H9 (cell line): Measurements from ENCODE around the gene CEBPG. TPM values are rescaled to one million over a fixed set of nuclear protein-coding genes. Genes with fewer than 3 reads are reported as not detected.

ENCODE experiments used
- DNase-seq: peaks from one replicate; pipeline ENCODE4 v3.0.0-alpha.2; 2017
- H2AFZ ChIP-seq: one replicate; pipeline ENCODE4 v1.6.1; 2013; ENCODE audit warnings: mild to moderate bottlenecking, low read length, control low read depth, moderate library complexity
- H2AK5ac ChIP-seq: 2 replicates; pipeline ENCODE4 v1.6.1; 2013; ENCODE audit warnings: low read length, control low read depth, mixed read lengths; ENCODE audit not compliant: insufficient read length
- H2BK120ac ChIP-seq: one replicate; pipeline ENCODE4 v1.6.1; 2013; ENCODE audit warnings: low read depth, mild to moderate bottlenecking, low read length, control low read depth, inconsistent platforms; ENCODE audit not compliant: poor library complexity, severe bottlenecking
- H2BK12ac ChIP-seq: 2 replicates; pipeline ENCODE4 v1.6.1; 2013; ENCODE audit warnings: low read length, control low read depth, mixed read lengths, low read depth; ENCODE audit not compliant: insufficient read length
- H2BK15ac ChIP-seq: 2 replicates; pipeline ENCODE4 v1.6.1; 2013; ENCODE audit warnings: low read depth, low read length, control low read depth
- H2BK20ac ChIP-seq: one replicate; pipeline ENCODE4 v1.6.1; 2013; ENCODE audit warnings: low read depth, mild to moderate bottlenecking, low read length, control low read depth, inconsistent platforms; ENCODE audit not compliant: poor library complexity, severe bottlenecking
- H2BK5ac ChIP-seq: 2 replicates; pipeline ENCODE4 v1.6.1; 2013; ENCODE audit warnings: low read length, control low read depth, mixed read lengths; ENCODE audit not compliant: insufficient read length
- H3K14ac ChIP-seq: 2 replicates; pipeline ENCODE4 v1.6.1; 2013; ENCODE audit warnings: low read length, control low read depth; ENCODE audit not compliant: insufficient read depth
- H3K18ac ChIP-seq: 2 replicates; pipeline ENCODE4 v1.6.1; 2013; ENCODE audit warnings: low read depth, mild to moderate bottlenecking, mixed read lengths, low read length, control low read depth; ENCODE audit not compliant: insufficient read length
- H3K23ac ChIP-seq: 2 replicates; pipeline ENCODE4 v1.6.1; 2013; ENCODE audit warnings: low read length, control low read depth, mixed read lengths, low read depth; ENCODE audit not compliant: insufficient read length
- H3K23me2 ChIP-seq: 2 replicates; pipeline ENCODE4 v1.6.1; 2013; ENCODE audit warnings: low read depth, mild to moderate bottlenecking, mixed read lengths, low read length, control low read depth; ENCODE audit not compliant: insufficient read length, poor library complexity, severe bottlenecking
- H3K27ac ChIP-seq: 2 replicates; pipeline ENCODE4 v1.5.1; 2013; ENCODE audit warnings: low read length, control low read depth, mixed read lengths, low read depth; ENCODE audit not compliant: insufficient read length
- H3K27me3 ChIP-seq: 2 replicates; pipeline ENCODE4 v1.6.1; 2013; ENCODE audit warnings: low read length, control low read depth, inconsistent platforms; ENCODE audit not compliant: insufficient read depth
- H3K4ac ChIP-seq: 2 replicates; pipeline ENCODE4 v1.6.1; 2013; ENCODE audit warnings: low read depth, mild to moderate bottlenecking, control low read depth, inconsistent platforms, low read length, moderate library complexity
- H3K4me1 ChIP-seq: 2 replicates; pipeline ENCODE4 v1.6.1; 2013; ENCODE audit warnings: low read length, control low read depth, inconsistent platforms; ENCODE audit not compliant: insufficient read depth
- H3K4me2 ChIP-seq: 2 replicates; pipeline ENCODE4 v1.6.1; 2013; ENCODE audit warnings: low read length, control low read depth, mixed read lengths; ENCODE audit not compliant: insufficient read length, insufficient read depth
- H3K56ac ChIP-seq: 2 replicates; pipeline ENCODE4 v1.6.1; 2013; ENCODE audit warnings: low read depth, mild to moderate bottlenecking, mixed read lengths, low read length, control low read depth; ENCODE audit not compliant: insufficient read length
- H3K79me1 ChIP-seq: 2 replicates; pipeline ENCODE4 v1.6.1; 2013; ENCODE audit warnings: low read depth, mild to moderate bottlenecking, moderate library complexity, low read length, control low read depth, inconsistent platforms; ENCODE audit not compliant: insufficient read depth, poor library complexity, severe bottlenecking
- H3K79me2 ChIP-seq: 2 replicates; pipeline ENCODE4 v1.6.1; 2013; ENCODE audit warnings: low read length, control low read depth, inconsistent platforms; ENCODE audit not compliant: insufficient read depth
- H3K9ac ChIP-seq: 2 replicates; pipeline ENCODE4 v1.6.1; 2013; ENCODE audit warnings: low read length, control low read depth, mixed read lengths; ENCODE audit not compliant: insufficient read length; ENCODE audit errors: extremely low read depth
- H3K9me3 ChIP-seq: one replicate; pipeline ENCODE4 v1.6.1; 2013; ENCODE audit warnings: low read depth, low read length, inconsistent platforms; ENCODE audit not compliant: control insufficient read depth
- H3T11ph ChIP-seq: one replicate; pipeline ENCODE4 v1.6.1; 2013; ENCODE audit warnings: mild to moderate bottlenecking, low read length, control low read depth, inconsistent platforms
- H4K20me1 ChIP-seq: one replicate; pipeline ENCODE4 v1.6.1; 2013; ENCODE audit not compliant: control insufficient read depth, insufficient read length, insufficient read depth
- H4K5ac ChIP-seq: 2 replicates; pipeline ENCODE4 v1.6.1; 2013; ENCODE audit warnings: low read depth, mild to moderate bottlenecking, mixed read lengths, low read length, control low read depth; ENCODE audit not compliant: insufficient read length
- H4K8ac ChIP-seq: replicated peaks from 2 replicates; pipeline ENCODE4 v1.6.1; 2013; ENCODE audit warnings: low read length, control low read depth, mixed read lengths, low read depth; ENCODE audit not compliant: insufficient read length
- H4K91ac ChIP-seq: 2 replicates; pipeline ENCODE4 v1.6.1; 2013; ENCODE audit warnings: low read depth, mild to moderate bottlenecking, moderate library complexity, mixed read lengths, low read length, control low read depth; ENCODE audit not compliant: insufficient read length
- H3K27ac Mint-ChIP-seq, 3 experiments: 2 replicates in 2 of 3; 3 replicates in 1 of 3; pipeline ENCODE4 v1.8.0; 2020 to 2021; ENCODE audit warnings: mixed read lengths in 3 of 3, mild to moderate bottlenecking in 1 of 3, moderate library complexity in 1 of 3
- H3K27me3 Mint-ChIP-seq: 2 replicates; pipeline ENCODE4 v1.8.0; 2021; ENCODE audit warnings: low read depth, mild to moderate bottlenecking, moderate library complexity, mixed read lengths
- H3K36me3 Mint-ChIP-seq, 3 experiments: 2 replicates in 2 of 3; 3 replicates in 1 of 3; pipeline ENCODE4 v1.8.0; 2020 to 2021; ENCODE audit warnings: low read depth in 3 of 3, mixed read lengths in 3 of 3; ENCODE audit not compliant: insufficient read depth in 1 of 3
- H3K4me1 Mint-ChIP-seq, 2 experiments: 2 replicates each; pipeline ENCODE4 v1.8.0; 2020; ENCODE audit warnings: mixed read lengths in 2 of 2
- H3K4me3 Mint-ChIP-seq, 2 experiments: 2 replicates in 1 of 2; 3 replicates in 1 of 2; pipeline ENCODE4 v1.8.0; 2020 to 2021; ENCODE audit warnings: mild to moderate bottlenecking in 2 of 2, mixed read lengths in 2 of 2, moderate library complexity in 1 of 2
- H3K9me3 Mint-ChIP-seq, 2 experiments: 2 replicates in 1 of 2; 3 replicates in 1 of 2; pipeline ENCODE4 v1.8.0; 2020; ENCODE audit warnings: mild to moderate bottlenecking in 2 of 2, mixed read lengths in 2 of 2, moderate library complexity in 1 of 2
- CTCF ChIP-seq: fragments of 200-600 bp; sonication (generic); conservative IDR thresholded peaks from 3 replicates; pipeline ENCODE4 v1.8.0; 2021; ENCODE audit warnings: antibody characterized with exemption, mild to moderate bottlenecking
- WGBS: extraction: QIAGEN DNeasy Blood & Tissue Kit; methylation state at CpG from one replicate; pipeline ENCODE4 v1.1.7; 2013; ENCODE audit warnings: missing lambda C conversion rate, low lambda C conversion rate, mixed read lengths; ENCODE audit not compliant: insufficient read length; ENCODE audit errors: extremely low coverage; 5-methylcytosine and 5-hydroxymethylcytosine counted together
- total RNA-seq: library from RNA; stranded (reverse); gene quantifications from 2 replicates; pipeline ENCODE4 v1.2.1, GENCODE V29; 2021

CEBPG gene
- total RNA-seq, 1 experiment from 2014 or later: 33.7 TPM

- Histone ChIP-seq H4K91ac (no peak overlapping the region), H3K23me2 (no peaks in the 10 kb centered on the region), H3K23ac (no peak overlapping the region), H3T11ph (no peak overlapping the region), H3K14ac (no peak overlapping the region), H3K27me3 (no peaks in the 10 kb centered on the region), H2BK15ac (no peak overlapping the region), H2BK120ac (no peak overlapping the region), H2AK5ac (no peak overlapping the region), H2BK5ac (no peak overlapping the region), H3K56ac (no peak overlapping the region), H3K4ac (no peak overlapping the region), H2BK12ac (no peak overlapping the region), H4K5ac (no peak overlapping the region), H3K79me2 (no peaks in the 10 kb centered on the region), H3K9ac (no peak overlapping the region), H3K18ac (no peak overlapping the region), H3K9me3 (no peaks in the 10 kb centered on the region), H2AFZ (no peak overlapping the region), H3K4me2 (no peak overlapping the region), H3K79me1 (no peaks in the 10 kb centered on the region), H3K4me1 (no peaks in the 10 kb centered on the region), H4K20me1 (no peaks in the 10 kb centered on the region), H2BK20ac (no peak overlapping the region), H4K8ac (no peak overlapping the region), H3K27ac (no peak overlapping the region)
- no peak for DNase-seq
- Mint-ChIP-seq H3K36me3 (no peaks in the 10 kb centered on the region), H3K27ac (no peak overlapping the region), H3K4me1 (no peaks in the 10 kb centered on the region; a peak in 1 of 4 replicates), H3K9me3 (peaks cover 9% of the 10 kb centered on the region in 2 experiments), H3K4me3 (no peak overlapping the region), H3K27me3 (no peaks in the 10 kb centered on the region; the same call in none of the 2 replicates)
- no CpG with 5 or more reads among the region's 2 CpGs for WGBS
- TF ChIP-seq CTCF: no peak
Measured at GRCh38 chr19:33355535-33355934, 18.0 kb upstream of the CEBPG start.
